ENCODE results near the gene JMJD7.

The JMJD7 gene

GRCh38 chr15:41792000-41792637 is 35.8 kb upstream of the JMJD7 start:
- Mint-ChIP-seq H3K27ac (no peak overlapping the region), H3K4me1 (peaks cover 27% of the 10 kb centered on the region), H3K9me3 (no peaks in the 10 kb centered on the region), H3K27me3 (no peaks in the 10 kb centered on the region), H3K36me3 (peaks cover 2% of the 10 kb centered on the region), H3K4me3 (no peak overlapping the region)
- DNase-seq (ENCODE audit: low spot score in 2 of 2), result no peak
- no peak for ATAC-seq (ENCODE audit: low read depth)

- no peak for ATAC-seq (ENCODE audit: low read depth)
- Mint-ChIP-seq H3K27ac (no peak overlapping the region), H3K4me3 (no peak overlapping the region), H3K4me1 (peaks cover 21% of the 10 kb centered on the region), H3K9me3 (no peaks in the 10 kb centered on the region), H3K27me3 (no peaks in the 10 kb centered on the region), H3K36me3 (peaks cover 2% of the 10 kb centered on the region)
- no peak for DNase-seq (ENCODE audit: low spot score in 2 of 2)
Observed at GRCh38 chr15:41794081-41794480, 33.8 kb upstream of the JMJD7 start.

GRCh38 chr15:41795996-41796856 is 31.7 kb upstream of the JMJD7 start:
- Mint-ChIP-seq H3K36me3 (peaks cover 17% of the 10 kb centered on the region), H3K27ac (no peak overlapping the region), H3K4me1 (peaks cover 10% of the 10 kb centered on the region), H3K27me3 (no peaks in the 10 kb centered on the region), H3K4me3 (no peak overlapping the region), H3K9me3 (no peaks in the 10 kb centered on the region)
- DNase-seq (ENCODE audit: low spot score in 2 of 2) (no peak), ATAC-seq (ENCODE audit: low read depth) (no peak)

GRCh38 chr15:41797201-41797944 is 30.5 kb upstream of the JMJD7 start:
- Mint-ChIP-seq H3K9me3 (no peaks in the 10 kb centered on the region), H3K27ac (no peak overlapping the region), H3K27me3 (no peaks in the 10 kb centered on the region), H3K36me3 (peaks cover 18% of the 10 kb centered on the region), H3K4me3 (no peak overlapping the region), H3K4me1 (peaks cover 5% of the 10 kb centered on the region)
- no peak for ATAC-seq (ENCODE audit: low read depth)
- DNase-seq (ENCODE audit: low spot score in 2 of 2), result no peak

GRCh38 chr15:41798607-41799487 is 29.0 kb upstream of the JMJD7 start:
- Mint-ChIP-seq H3K27ac (peak overlapping the region; percentile 75), H3K4me1 (peaks cover 5% of the 10 kb centered on the region)
- no peak for ATAC-seq (ENCODE audit: low read depth)

GRCh38 chr15:41799488-41799805 is 28.4 kb upstream of the JMJD7 start:
- ATAC-seq (ENCODE audit: low read depth) (no peak), DNase-seq (ENCODE audit: low spot score in 2 of 2) (no peak)
- Mint-ChIP-seq H3K27ac (no peak overlapping the region), H3K27me3 (no peaks in the 10 kb centered on the region), H3K4me3 (no peak overlapping the region), H3K4me1 (peaks cover 5% of the 10 kb centered on the region), H3K36me3 (peaks cover 17% of the 10 kb centered on the region), H3K9me3 (no peaks in the 10 kb centered on the region)

More at GRCh38 chr15:41798607-41799487, 29.0 kb upstream of the JMJD7 start:
- Mint-ChIP-seq H3K4me3 (no peak overlapping the region), H3K9me3 (no peaks in the 10 kb centered on the region), H3K27me3 (no peaks in the 10 kb centered on the region), H3K36me3 (peaks cover 17% of the 10 kb centered on the region)
- no peak for DNase-seq (ENCODE audit: low spot score in 2 of 2)

- DNase-seq (ENCODE audit: low spot score in 2 of 2) (no peak), ATAC-seq (ENCODE audit: low read depth) (no peak)
- Mint-ChIP-seq H3K4me1 (peaks cover 2% of the 10 kb centered on the region), H3K9me3 (no peaks in the 10 kb centered on the region), H3K36me3 (peaks cover 17% of the 10 kb centered on the region), H3K27ac (no peak overlapping the region), H3K4me3 (no peak overlapping the region), H3K27me3 (no peaks in the 10 kb centered on the region)
Observed at GRCh38 chr15:41801185-41801584, 26.7 kb upstream of the JMJD7 start.

GRCh38 chr15:41801850-41802455 is 25.9 kb upstream of the JMJD7 start:
- no peak for DNase-seq (ENCODE audit: low spot score in 2 of 2)
- H3K27ac Mint-ChIP-seq, result no peak overlapping the region
- H3K4me1 Mint-ChIP-seq, result peaks cover 2% of the 10 kb centered on the region
- no peaks in the 10 kb centered on the region for H3K27me3 Mint-ChIP-seq
- H3K4me3 Mint-ChIP-seq, result no peak overlapping the region
- ATAC-seq (ENCODE audit: low read depth), result no peak
- H3K36me3 Mint-ChIP-seq, result peaks cover 17% of the 10 kb centered on the region
- H3K9me3 Mint-ChIP-seq, result no peaks in the 10 kb centered on the region

GRCh38 chr15:41804361-41804760 is 23.5 kb upstream of the JMJD7 start:
- DNase-seq (ENCODE audit: low spot score in 2 of 2) (no peak), ATAC-seq (ENCODE audit: low read depth) (no peak)
- Mint-ChIP-seq H3K27ac (no peak overlapping the region), H3K4me1 (no peaks in the 10 kb centered on the region), H3K27me3 (no peaks in the 10 kb centered on the region), H3K4me3 (no peak overlapping the region), H3K36me3 (peaks cover 17% of the 10 kb centered on the region), H3K9me3 (no peaks in the 10 kb centered on the region)

- Mint-ChIP-seq H3K4me3 (no peak overlapping the region), H3K27ac (no peak overlapping the region), H3K27me3 (no peaks in the 10 kb centered on the region), H3K36me3 (peaks cover 13% of the 10 kb centered on the region), H3K4me1 (peaks cover 3% of the 10 kb centered on the region), H3K9me3 (no peaks in the 10 kb centered on the region)
- no peak for ATAC-seq (ENCODE audit: low read depth)
- no peak for DNase-seq (ENCODE audit: low spot score in 2 of 2)
Observed at GRCh38 chr15:41804916-41805666, 22.8 kb upstream of the JMJD7 start.

- peaks cover 3% of the 10 kb centered on the region for H3K4me1 Mint-ChIP-seq
- no peak overlapping the region for H3K4me3 Mint-ChIP-seq
- H3K27ac Mint-ChIP-seq, result no peak overlapping the region
- H3K36me3 Mint-ChIP-seq, result peaks cover 8% of the 10 kb centered on the region
- ATAC-seq (ENCODE audit: low read depth) (no peak), DNase-seq (ENCODE audit: low spot score in 2 of 2) (no peak)
- no peaks in the 10 kb centered on the region for H3K9me3 Mint-ChIP-seq
- H3K27me3 Mint-ChIP-seq, result no peaks in the 10 kb centered on the region
Observed at GRCh38 chr15:41805711-41806110, 22.2 kb upstream of the JMJD7 start.

- H3K4me3 Mint-ChIP-seq, result no peak overlapping the region
- H3K27me3 Mint-ChIP-seq, result no peaks in the 10 kb centered on the region
- H3K36me3 Mint-ChIP-seq, result no peaks in the 10 kb centered on the region
- no peak overlapping the region for H3K27ac Mint-ChIP-seq
- no peaks in the 10 kb centered on the region for H3K9me3 Mint-ChIP-seq
- peaks cover 5% of the 10 kb centered on the region for H3K4me1 Mint-ChIP-seq
- ATAC-seq (ENCODE audit: low read depth), result no peak
- DNase-seq (ENCODE audit: low spot score in 2 of 2), result no peak
Observed at GRCh38 chr15:41806291-41807181, 21.4 kb upstream of the JMJD7 start.
